GM12878 (cell line): ENCODE measurements around the gene CRTC1. TPM values are rescaled to one million over a fixed set of nuclear protein-coding genes. Genes with fewer than 3 reads are reported as not detected.

Experiments
- ATAC-seq: fragments of 200-7000 bp; cut with Tn5 transposase; 3 replicates; pipeline ENCODE4 v1.9.1; 2020; ENCODE audit warnings: mild to moderate bottlenecking, moderate library complexity
- BruUV-seq: library from RNA; stranded (reverse); fragments of 400-500 nt; replicated peaks from 2 replicates; lab custom pipeline; 2021; lab: Mats Ljungman, UMichigan
- CTCF ChIA-PET: fragments of 300-600 bp; sonication (Branson Sonifier 250); formaldehyde crosslinking; extraction: SDS; loops from one replicate; lab custom pipeline; 2021; ENCODE audit warnings: inconsistent platforms; lab: Yijun Ruan, JAX
- POLR2A ChIA-PET: fragments of 350-600 bp; formaldehyde crosslinking; extraction: SDS; loops from one replicate; lab custom pipeline; 2021; ENCODE audit warnings: inconsistent platforms; lab: Charles Lee
- RAD21 ChIA-PET: fragments of 300-600 bp; sonication (Branson Sonifier 250); formaldehyde crosslinking; loops from one replicate; lab custom pipeline; 2023; ENCODE audit warnings: antibody characterized with exemption; ENCODE audit not compliant: unreplicated experiment; lab: Charles Lee
- SMC1A ChIA-PET: fragments of 300-600 bp; sonication (Branson Sonifier 250); formaldehyde crosslinking; loops from one replicate; lab custom pipeline; 2023; ENCODE audit not compliant: unreplicated experiment, uncharacterized antibody; lab: Charles Lee
- DNase-seq: peaks from one replicate; pipeline ENCODE4 v3.0.0-alpha.2; 2011; ENCODE audit warnings: low read depth, low spot score
- FAIRE-seq: peaks from 3 replicates; lab custom pipeline; 2011; peaks lifted over from hg19 to GRCh38; lab: Jason Lieb, UNC
- H2AFZ ChIP-seq: 2 replicates; pipeline ENCODE4 v1.6.0; 2011; ENCODE audit warnings: low read depth, low read length, control low read depth; ENCODE audit not compliant: control insufficient read depth
- H3K27ac ChIP-seq: 2 replicates; pipeline ENCODE4 v1.5.1; 2011; ENCODE audit warnings: control low read depth; ENCODE audit not compliant: control insufficient read depth, insufficient read depth
- H3K27me3 ChIP-seq, 2 experiments: replicated peaks in 1 of 2; 2 replicates each; pipeline versions ENCODE4 v1.6.0 to v1.6.1; 2011; ENCODE audit warnings: low read length in 1 of 2; ENCODE audit not compliant: control insufficient read depth in 2 of 2, insufficient read depth in 2 of 2
- H3K36me3 ChIP-seq, 2 experiments: 2 replicates each; pipeline ENCODE4 v1.5.1; 2011; ENCODE audit warnings: low read length in 1 of 2; ENCODE audit not compliant: control insufficient read depth in 2 of 2, insufficient read depth in 2 of 2
- H3K4me1 ChIP-seq: 2 replicates; pipeline ENCODE4 v1.6.1; 2011; ENCODE audit warnings: mild to moderate bottlenecking, low read length, moderate library complexity, mixed read lengths; ENCODE audit not compliant: control insufficient read depth, insufficient read depth
- H3K4me2 ChIP-seq: 2 replicates; pipeline ENCODE4 v1.6.0; 2011; ENCODE audit warnings: control low read depth; ENCODE audit not compliant: control insufficient read depth, insufficient read depth
- H3K4me3 ChIP-seq: fragments of 200-600 bp; sonication (generic); 2 replicates; pipeline ENCODE4 v1.5.1; 2016
- H3K79me2 ChIP-seq: 2 replicates; pipeline ENCODE4 v1.6.0; 2011; ENCODE audit warnings: low read length; ENCODE audit not compliant: control insufficient read depth, insufficient read depth
- H3K9ac ChIP-seq: 2 replicates; pipeline ENCODE4 v1.8.0; 2011; ENCODE audit warnings: low read length, control low read depth, mixed read lengths; ENCODE audit not compliant: control insufficient read depth, insufficient read depth
- H3K9me3 ChIP-seq: replicated peaks from 3 replicates; pipeline ENCODE4 v1.5.1; 2011; ENCODE audit warnings: mild to moderate bottlenecking, low read length; ENCODE audit not compliant: control insufficient read depth, insufficient read depth
- H4K20me1 ChIP-seq: 2 replicates; pipeline ENCODE4 v1.6.0; 2011; ENCODE audit not compliant: control insufficient read depth, insufficient read depth
- ASH2L ChIP-seq: fragments of 300-600, 200-600 bp; sonication (generic); IDR thresholded peaks from 2 replicates; pipeline ENCODE4 v1.6.1; 2017; ENCODE audit warnings: low read depth, mild to moderate bottlenecking, borderline replicate concordance
- CBX5 ChIP-seq: sonication (generic); IDR thresholded peaks from 2 replicates; pipeline ENCODE4 v1.6.1; 2016; ENCODE audit warnings: low read depth, moderate library complexity, mild to moderate bottlenecking, inconsistent platforms
- HDGF ChIP-seq: fragments of 450-650 bp; IDR thresholded peaks from 2 replicates; pipeline ENCODE4 v1.6.1; 2016; ENCODE audit warnings: antibody characterized with exemption
- MAX ChIP-seq: IDR thresholded peaks from 2 replicates; pipeline ENCODE4 v1.6.1; 2012; ENCODE audit warnings: low read depth, low read length, improper control_type of control experiment
- MLLT1 ChIP-seq: fragments of 450-650 bp; IDR thresholded peaks from 2 replicates; pipeline ENCODE4 v1.6.1; 2016; ENCODE audit warnings: mild to moderate bottlenecking
- RELA ChIP-seq: fragments of 450-650 bp; IDR thresholded peaks from 2 replicates; pipeline ENCODE4 v1.8.0; 2014; ENCODE audit warnings: borderline replicate concordance; ENCODE audit not compliant: partially characterized antibody
- SMARCA5 ChIP-seq: fragments of 450-650 bp; IDR thresholded peaks from 2 replicates; pipeline ENCODE4 v1.6.1; 2017; ENCODE audit warnings: mild to moderate bottlenecking
- SUPT20H ChIP-seq: IDR thresholded peaks from 2 replicates; pipeline ENCODE4 v1.6.1; 2011; ENCODE audit warnings: low read depth, mild to moderate bottlenecking, low read length, moderate library complexity, borderline replicate concordance; ENCODE audit not compliant: control insufficient read depth
- TCF12 ChIP-seq: IDR thresholded peaks from 2 replicates; pipeline ENCODE4 v1.6.1; 2011; ENCODE audit warnings: low read depth, mild to moderate bottlenecking, low read length
- ZNF207 ChIP-seq: fragments of 450-650 bp; IDR thresholded peaks from 2 replicates; pipeline ENCODE4 v1.6.1; 2014; ENCODE audit warnings: antibody characterized with exemption, mild to moderate bottlenecking, borderline replicate concordance
- WGBS: methylation state at CpG from one replicate; pipeline ENCODE4 v1.1.6; 2016; ENCODE audit warnings: low lambda C conversion rate; ENCODE audit not compliant: insufficient replicate concordance, insufficient coverage; ENCODE audit errors: missing lambda C conversion rate; 5-methylcytosine and 5-hydroxymethylcytosine counted together
- in situ Hi-C: fragments of 300-500 bp; cut with MboI; formaldehyde crosslinking; loops from 9 replicates; pipeline ENCODE4 v1.14.3; 2018; ENCODE audit warnings: mixed read lengths
- intact Hi-C: fragments of 100-400 bp; cut with micrococcal nuclease; formaldehyde crosslinking; loops from one replicate; pipeline ENCODE4 v1.14.2; 2022; ENCODE audit not compliant: unreplicated experiment
- polyA plus RNA-seq, 11 experiments: library from polyadenylated mRNA; depleted of rRNA in 4 of 11; unstranded in 6 of 11; stranded (reverse) in 5 of 11; fragments of >200 nt; fragmentation: Nextera tagmentation in 4 of 11; fragmentation: Illumina TruSeq in 1 of 11; extraction: Ambion mirVana in 4 of 11; extraction: Trizol in 1 of 11; gene quantifications; 1 replicate in 1 of 11; 2 replicates in 10 of 11; pipeline versions ENCODE4 v1.2.1 to v1.2.3, GENCODE V29; 2011 to 2016; ENCODE audit warnings: inconsistent platforms in 2 of 11, missing spikeins in 2 of 11, low read depth in 1 of 11
- total RNA-seq, 4 experiments: library from RNA; depleted of rRNA in 3 of 4; stranded (reverse); fragments of >200 nt in 3 of 4; fragmentation: Illumina TruSeq in 1 of 4; extraction: Trizol in 1 of 4; gene quantifications; 2 replicates each; pipeline versions ENCODE4 v1.2.1 to v1.2.3, GENCODE V29; 2013 to 2021
- TF ChIP-seq, protein P1 (sequence below): IDR thresholded peaks from 2 replicates; pipeline ENCODE4 v1.6.1; 2011; ENCODE audit warnings: low read depth, mild to moderate bottlenecking, low read length, moderate library complexity, borderline replicate concordance; ENCODE audit errors: extremely low read depth
- TF ChIP-seq, protein P2 (sequence below): fragments of 450-650 bp; IDR thresholded peaks from 2 replicates; pipeline ENCODE4 v1.6.1; 2016; ENCODE audit warnings: mild to moderate bottlenecking
- TF ChIP-seq, protein P3 (sequence below): fragments of 150-350 bp; IDR thresholded peaks from 2 replicates; pipeline ENCODE4 v1.6.1; 2014; ENCODE audit warnings: mild to moderate bottlenecking, low read depth, low read length
- TF ChIP-seq, protein P4 (sequence below): fragments of 450-650 bp; IDR thresholded peaks from 2 replicates; pipeline ENCODE4 v1.6.1; 2016; ENCODE audit warnings: mild to moderate bottlenecking, moderate library complexity, borderline replicate concordance

Gene CRTC1
- total and polyA plus RNA-seq, 10 of the 15 experiments (the other 5 are each of a cell fraction or from before 2014, with no cell fraction given) = 0.02 to 4.6 (median 1.1) TPM; not detected in 1

DNA sequence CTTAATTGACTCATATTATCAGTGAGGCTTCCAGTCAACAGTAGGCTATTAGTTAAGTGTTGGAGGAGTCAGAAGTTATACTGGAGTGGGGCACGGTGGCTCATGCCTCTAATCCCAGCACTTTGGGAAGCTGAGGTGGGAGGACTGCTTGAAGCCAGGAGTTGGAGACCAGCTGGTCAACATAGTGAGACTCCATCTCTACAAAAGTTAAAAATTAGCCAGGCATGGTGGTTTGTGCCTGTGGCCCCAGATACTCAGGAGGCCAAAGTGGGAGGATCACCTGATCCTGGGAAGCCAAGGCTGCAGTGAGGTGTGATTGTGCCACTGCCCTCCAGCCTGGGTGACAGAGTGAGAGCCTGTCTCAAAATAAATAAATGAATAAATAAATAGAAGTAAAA is 54.5 kb downstream of the CRTC1 start:
- 57% methylated on average over 1 of the region's 1 CpG for WGBS
- H3K79me2 ChIP-seq = no peaks in the 10 kb centered on the region
- ATAC-seq (no peak), FAIRE-seq (no peak), DNase-seq (no peak)
- H3K4me1 ChIP-seq = no peaks in the 10 kb centered on the region
- H3K27ac ChIP-seq = no peak overlapping the region
- H3K36me3 ChIP-seq = no peaks in the 10 kb centered on the region
- no peak overlapping the region for H2AFZ ChIP-seq
- H3K27me3 ChIP-seq = no peaks in the 10 kb centered on the region
- CTCF ChIA-PET = interaction anchor here (1.0 kb wide), 1 partner anchor 109 kb away, joined by 4 read pairs; no protein-coding TSS in a partner anchor
- no peak overlapping the region for H3K4me3 ChIP-seq
- no TSS peak for BruUV-seq
- in situ Hi-C loops (no loop called here), intact Hi-C loops (no loop called here)
- POLR2A ChIA-PET = no interaction called here
- H4K20me1 ChIP-seq = no peaks in the 10 kb centered on the region
- no peaks in the 10 kb centered on the region for H3K9me3 ChIP-seq
- SMC1A ChIA-PET = no interaction called here
- RAD21 ChIA-PET = no interaction called here
- H3K9ac ChIP-seq = no peak overlapping the region
- no peak for TF ChIP-seq CBX5
- TF ChIP-seq HDGF = no peak
- TF ChIP-seq MAX = no peak
- TF ChIP-seq ASH2L = no peak
- TF ChIP-seq, protein P1, sequence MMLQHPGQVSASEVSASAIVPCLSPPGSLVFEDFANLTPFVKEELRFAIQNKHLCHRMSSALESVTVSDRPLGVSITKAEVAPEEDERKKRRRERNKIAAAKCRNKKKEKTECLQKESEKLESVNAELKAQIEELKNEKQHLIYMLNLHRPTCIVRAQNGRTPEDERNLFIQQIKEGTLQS = no peak
- TF ChIP-seq TCF12 = no peak
- TF ChIP-seq, protein P2, sequence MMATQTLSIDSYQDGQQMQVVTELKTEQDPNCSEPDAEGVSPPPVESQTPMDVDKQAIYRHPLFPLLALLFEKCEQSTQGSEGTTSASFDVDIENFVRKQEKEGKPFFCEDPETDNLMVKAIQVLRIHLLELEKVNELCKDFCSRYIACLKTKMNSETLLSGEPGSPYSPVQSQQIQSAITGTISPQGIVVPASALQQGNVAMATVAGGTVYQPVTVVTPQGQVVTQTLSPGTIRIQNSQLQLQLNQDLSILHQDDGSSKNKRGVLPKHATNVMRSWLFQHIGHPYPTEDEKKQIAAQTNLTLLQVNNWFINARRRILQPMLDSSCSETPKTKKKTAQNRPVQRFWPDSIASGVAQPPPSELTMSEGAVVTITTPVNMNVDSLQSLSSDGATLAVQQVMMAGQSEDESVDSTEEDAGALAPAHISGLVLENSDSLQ = no peak
- TF ChIP-seq, protein P3, sequence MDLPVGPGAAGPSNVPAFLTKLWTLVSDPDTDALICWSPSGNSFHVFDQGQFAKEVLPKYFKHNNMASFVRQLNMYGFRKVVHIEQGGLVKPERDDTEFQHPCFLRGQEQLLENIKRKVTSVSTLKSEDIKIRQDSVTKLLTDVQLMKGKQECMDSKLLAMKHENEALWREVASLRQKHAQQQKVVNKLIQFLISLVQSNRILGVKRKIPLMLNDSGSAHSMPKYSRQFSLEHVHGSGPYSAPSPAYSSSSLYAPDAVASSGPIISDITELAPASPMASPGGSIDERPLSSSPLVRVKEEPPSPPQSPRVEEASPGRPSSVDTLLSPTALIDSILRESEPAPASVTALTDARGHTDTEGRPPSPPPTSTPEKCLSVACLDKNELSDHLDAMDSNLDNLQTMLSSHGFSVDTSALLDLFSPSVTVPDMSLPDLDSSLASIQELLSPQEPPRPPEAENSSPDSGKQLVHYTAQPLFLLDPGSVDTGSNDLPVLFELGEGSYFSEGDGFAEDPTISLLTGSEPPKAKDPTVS = no peak
- no peak for TF ChIP-seq SMARCA5
- no peak for TF ChIP-seq MLLT1
- TF ChIP-seq RELA = no peak
- TF ChIP-seq, protein P4, sequence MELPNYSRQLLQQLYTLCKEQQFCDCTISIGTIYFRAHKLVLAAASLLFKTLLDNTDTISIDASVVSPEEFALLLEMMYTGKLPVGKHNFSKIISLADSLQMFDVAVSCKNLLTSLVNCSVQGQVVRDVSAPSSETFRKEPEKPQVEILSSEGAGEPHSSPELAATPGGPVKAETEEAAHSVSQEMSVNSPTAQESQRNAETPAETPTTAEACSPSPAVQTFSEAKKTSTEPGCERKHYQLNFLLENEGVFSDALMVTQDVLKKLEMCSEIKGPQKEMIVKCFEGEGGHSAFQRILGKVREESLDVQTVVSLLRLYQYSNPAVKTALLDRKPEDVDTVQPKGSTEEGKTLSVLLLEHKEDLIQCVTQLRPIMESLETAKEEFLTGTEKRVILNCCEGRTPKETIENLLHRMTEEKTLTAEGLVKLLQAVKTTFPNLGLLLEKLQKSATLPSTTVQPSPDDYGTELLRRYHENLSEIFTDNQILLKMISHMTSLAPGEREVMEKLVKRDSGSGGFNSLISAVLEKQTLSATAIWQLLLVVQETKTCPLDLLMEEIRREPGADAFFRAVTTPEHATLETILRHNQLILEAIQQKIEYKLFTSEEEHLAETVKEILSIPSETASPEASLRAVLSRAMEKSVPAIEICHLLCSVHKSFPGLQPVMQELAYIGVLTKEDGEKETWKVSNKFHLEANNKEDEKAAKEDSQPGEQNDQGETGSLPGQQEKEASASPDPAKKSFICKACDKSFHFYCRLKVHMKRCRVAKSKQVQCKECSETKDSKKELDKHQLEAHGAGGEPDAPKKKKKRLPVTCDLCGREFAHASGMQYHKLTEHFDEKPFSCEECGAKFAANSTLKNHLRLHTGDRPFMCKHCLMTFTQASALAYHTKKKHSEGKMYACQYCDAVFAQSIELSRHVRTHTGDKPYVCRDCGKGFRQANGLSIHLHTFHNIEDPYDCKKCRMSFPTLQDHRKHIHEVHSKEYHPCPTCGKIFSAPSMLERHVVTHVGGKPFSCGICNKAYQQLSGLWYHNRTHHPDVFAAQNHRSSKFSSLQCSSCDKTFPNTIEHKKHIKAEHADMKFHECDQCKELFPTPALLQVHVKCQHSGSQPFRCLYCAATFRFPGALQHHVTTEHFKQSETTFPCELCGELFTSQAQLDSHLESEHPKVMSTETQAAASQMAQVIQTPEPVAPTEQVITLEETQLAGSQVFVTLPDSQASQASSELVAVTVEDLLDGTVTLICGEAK = no peak
- no peak for TF ChIP-seq ZNF207
- TF ChIP-seq SUPT20H = no peak
- TF ChIP-seq, all 136 proteins: peak for 0
- H3K4me2 ChIP-seq = no peak overlapping the region
